GM21360 (cell line): ENCODE measurements around the gene TAF4.

ENCODE experiments used
- ATAC-seq: cut with Tn5 transposase; IDR thresholded peaks from one replicate; pipeline ENCODE4 v1.9.1; 2021; ENCODE audit warnings: mild to moderate bottlenecking, moderate library complexity; ENCODE audit not compliant: unreplicated experiment

Gene TAF4

DNA sequence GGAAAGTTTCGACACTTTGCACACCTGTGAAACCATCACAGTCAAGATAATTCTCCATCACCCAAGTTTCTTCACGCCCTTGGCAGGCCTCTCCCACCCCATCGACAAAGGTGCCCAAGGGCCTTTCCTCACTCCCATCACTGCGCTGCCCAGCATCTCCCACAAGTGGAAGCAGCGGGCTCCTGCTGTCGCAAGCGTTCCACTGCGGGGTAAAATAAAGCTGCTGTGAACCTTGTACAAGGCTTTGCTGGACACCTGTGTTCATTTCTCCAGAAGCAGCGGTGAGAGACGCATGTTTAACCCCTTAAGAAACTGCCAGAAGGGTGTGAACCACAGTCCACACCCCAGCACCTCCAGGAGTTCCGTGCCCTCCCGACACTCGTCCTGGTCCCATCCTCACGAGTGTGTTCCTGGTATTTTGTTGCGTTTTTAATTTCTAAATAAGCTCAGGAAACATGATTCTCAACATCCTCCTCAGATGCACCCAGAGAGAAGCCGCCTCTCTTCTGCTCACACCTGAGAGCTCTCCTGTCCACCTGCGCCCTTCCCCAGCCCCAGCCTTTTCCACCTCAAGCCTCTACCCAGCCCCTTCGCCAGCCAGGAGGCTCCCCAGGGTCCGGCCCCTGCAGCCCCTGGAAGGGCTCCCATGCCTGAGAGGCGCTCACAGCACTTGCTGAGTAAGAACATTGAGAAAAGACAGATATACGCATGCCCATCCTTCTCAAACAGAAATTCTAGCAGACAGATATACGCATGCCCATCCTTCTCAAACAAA, 97.5 kb downstream of the TAF4 start:
- no peak for ATAC-seq

DNA sequence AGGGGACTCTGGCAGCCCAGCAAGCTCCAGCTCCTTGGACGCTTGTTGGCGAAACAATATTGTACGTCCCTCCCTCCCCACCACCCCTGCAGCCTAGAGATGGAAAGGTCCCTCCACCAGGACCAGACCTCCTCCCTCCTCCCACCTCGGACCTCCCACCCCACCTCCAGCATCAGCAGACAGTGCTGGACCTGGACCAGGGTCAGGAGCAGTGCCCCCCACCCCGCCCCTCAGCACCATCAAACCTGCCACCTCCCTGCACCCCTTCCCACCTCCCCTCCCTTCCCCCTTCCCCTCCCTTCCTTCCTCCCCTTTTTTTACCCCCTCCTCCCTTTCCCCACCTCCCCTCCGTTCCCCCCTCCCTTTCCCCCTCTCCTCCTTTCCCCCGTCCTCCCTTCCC, 98.4 kb downstream of the TAF4 start:
- ATAC-seq = no peak

DNA sequence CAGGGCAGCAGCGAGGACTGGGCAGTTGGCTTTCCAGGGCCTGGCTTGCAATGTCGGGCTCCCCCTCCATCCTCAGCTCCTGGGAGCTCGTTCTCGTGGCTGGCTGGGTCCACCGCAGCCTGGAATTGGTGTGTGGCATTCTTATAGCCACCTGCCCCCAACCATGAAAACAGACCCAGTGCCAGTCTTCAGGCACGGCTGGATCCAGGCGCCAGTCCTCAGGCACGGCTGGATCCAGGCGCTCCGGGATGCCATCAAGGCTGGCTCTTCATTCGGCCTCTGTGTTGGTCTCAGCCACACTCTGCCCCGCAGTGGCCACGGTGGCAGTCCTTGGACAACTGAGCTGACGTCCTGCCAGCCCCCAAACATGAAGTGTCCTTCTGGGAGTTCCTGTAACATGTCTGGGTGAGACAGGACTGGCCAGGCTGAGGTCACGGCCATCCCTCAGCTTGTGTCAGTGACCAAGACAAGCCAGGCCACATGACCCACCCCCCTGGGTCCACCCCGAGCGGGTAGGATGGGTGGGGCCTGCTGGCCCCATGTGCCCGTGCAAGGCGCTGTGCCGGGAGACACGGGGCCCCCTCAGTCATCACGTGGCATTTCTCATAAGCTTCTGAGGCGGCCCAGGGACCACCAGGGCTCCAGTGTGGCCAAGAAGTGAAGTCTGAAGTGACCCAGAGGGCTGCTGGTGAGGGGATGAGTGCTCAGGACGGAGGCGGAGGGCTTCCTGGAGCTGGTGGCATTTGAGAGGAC, 99.0 kb downstream of the TAF4 start:
- ATAC-seq = no peak

DNA sequence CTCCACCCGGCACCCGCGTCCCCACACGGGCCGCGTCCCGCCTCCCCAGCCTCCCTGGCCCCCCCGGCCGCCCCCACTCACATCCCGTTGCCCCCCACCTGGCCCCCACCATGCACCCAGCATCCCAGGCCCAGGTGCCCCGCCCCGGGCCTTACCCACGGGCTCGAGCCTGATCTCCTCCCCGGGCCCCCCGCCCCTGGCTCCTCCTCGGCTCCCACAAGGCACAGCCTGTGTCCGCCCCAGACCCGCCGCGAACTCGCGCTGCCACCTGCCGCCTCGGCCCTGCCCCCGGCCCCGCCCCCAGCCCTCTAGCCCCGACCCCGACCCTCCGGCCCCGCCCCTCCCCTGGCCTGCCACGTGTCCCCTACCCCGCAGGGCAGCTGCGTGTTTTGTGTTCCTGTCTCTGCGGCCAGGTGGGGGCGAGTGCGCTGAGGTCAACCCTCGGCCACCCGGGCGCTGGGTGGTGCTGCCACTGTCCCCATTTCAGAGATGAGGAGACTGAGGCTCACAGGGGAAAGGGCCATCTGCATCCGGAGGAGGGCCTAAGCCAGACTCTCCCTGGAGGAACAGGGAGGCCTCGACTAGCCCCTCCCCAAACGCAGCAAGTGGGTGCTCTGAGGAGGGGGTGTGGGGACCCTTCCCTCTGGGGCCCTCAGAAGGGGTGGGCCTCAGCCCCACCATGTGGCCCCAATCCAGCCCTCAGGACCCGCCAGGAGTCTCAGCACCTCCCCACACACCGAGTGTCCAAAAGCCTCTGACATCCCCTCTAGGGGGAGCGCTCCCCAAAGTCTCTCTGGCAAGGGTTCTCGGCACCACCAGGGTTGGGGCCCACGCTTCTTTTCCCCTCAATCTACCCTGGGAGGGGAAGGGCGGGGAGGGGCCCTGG, 99.8 kb downstream of the TAF4 start:
- ATAC-seq = no peak

DNA sequence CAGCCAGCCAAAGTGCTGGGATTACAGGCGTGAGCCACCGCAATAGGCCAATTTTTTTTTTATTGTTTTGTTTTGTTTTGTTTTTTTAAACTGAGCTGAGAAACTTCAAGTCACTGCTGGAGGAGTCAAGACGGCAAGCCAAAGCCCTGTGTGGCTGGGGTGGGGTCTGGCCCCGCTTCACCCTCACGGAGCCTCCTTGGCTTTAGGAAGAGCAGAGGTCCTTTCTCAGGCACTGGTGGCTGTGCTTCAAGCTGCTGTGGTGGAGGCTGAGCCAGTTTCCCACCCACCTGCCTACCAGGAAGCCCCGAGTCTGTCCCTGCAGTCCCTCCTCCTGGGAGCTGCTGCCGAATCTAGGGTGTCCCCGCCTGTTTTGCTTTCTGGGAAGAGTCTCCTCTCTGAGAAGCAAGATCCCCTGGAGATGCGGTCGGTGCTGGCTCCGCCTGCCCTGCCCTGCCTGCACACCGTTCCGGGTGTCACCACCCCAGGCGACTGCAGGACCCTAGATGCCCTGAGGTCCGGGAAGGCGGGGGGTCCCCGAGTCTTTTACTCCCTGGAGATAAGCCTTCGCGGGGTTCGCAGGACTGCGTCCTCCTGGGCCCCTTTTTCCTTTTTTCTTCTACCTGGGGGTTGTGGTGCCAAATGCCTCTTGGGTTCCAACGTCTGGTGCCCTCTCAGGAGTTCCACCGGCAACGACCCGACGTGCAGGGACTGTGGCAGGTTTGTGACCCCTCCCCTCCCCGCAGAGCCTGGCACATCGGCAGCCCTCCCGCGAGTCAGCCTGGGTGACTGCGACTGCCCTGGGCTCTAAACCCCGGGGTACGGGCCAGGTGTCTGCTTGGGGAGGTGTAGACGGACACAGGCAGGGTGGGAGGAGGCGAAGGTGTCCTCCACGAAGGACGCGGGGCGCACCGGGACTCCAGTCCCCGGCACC, 100.7 kb downstream of the TAF4 start:
- ATAC-seq = no peak

DNA sequence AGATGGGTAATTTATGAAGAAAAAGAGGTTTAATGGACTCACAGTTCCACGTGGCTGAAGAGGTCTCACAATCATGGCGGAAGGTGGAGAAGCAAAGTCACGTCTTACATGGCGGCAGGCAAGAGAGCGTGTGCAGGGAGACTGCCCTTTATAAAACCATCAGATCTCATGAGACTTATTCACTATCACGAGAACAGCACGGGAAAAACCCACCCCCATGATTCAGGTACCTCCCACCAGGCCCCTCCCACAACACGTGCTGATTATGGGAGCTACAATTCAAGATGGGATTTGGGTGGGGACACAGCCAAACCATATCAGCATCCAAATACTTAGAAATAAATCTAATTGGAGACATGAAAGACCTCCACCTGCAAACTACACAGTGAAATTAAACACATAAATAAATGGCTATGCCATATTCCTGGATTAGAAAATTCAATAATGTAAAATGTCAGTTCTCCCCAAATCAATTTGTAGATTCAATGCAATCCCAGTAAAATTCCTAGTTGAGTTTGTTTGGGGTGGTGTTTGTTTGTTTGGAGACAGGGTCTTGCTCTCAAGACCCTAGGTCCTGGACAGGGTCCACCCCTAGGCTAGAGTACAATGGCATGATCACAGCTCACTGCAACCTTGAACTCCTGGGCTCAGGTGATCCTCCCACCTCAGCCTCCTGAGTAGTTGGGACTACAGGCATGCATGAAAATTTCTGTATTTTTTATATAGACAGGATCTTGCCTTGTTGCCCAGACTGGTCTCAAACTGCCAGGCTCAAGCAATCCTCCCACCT, 101.6 kb downstream of the TAF4 start:
- no peak for ATAC-seq

DNA sequence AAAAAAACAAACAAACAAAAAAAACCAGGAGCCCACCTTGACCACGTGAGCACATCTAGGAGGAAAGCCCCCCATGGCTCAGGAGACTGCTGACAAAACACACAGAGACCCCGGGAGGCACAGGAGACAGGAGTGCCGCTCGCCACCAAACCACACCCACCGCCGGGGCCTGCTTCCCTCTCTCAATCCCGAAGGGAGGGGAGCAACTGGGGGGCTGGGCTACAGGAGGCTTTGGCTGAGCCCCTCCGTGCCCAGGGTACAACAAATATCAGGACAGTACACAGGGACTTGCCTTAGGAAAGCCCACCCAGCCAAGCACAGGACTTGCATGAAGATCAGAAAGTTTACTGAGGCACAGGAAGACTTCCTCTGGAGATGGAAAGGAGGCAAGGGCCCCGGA, 102.5 kb downstream of the TAF4 start:
- no peak for ATAC-seq

DNA sequence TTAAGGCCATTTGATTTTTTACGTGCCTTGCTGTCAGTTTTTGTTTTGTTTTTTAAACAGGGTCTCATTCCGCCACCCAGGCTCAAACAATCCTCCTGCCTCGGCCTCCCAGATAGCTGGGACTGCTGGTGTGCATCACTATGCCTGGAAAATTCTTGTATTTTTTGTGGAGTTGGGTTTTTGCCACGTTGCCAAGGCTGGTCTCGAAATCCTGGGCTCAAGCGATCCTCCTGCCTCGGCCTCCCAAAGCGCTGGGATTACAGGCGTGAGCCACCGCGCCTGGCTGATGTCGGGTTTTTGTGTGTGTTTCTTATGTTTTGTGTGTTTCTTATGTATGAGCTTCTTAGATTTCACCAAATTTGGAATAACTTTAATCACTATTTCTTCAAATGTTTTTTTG, 104.8 kb downstream of the TAF4 start:
- ATAC-seq = no peak

DNA sequence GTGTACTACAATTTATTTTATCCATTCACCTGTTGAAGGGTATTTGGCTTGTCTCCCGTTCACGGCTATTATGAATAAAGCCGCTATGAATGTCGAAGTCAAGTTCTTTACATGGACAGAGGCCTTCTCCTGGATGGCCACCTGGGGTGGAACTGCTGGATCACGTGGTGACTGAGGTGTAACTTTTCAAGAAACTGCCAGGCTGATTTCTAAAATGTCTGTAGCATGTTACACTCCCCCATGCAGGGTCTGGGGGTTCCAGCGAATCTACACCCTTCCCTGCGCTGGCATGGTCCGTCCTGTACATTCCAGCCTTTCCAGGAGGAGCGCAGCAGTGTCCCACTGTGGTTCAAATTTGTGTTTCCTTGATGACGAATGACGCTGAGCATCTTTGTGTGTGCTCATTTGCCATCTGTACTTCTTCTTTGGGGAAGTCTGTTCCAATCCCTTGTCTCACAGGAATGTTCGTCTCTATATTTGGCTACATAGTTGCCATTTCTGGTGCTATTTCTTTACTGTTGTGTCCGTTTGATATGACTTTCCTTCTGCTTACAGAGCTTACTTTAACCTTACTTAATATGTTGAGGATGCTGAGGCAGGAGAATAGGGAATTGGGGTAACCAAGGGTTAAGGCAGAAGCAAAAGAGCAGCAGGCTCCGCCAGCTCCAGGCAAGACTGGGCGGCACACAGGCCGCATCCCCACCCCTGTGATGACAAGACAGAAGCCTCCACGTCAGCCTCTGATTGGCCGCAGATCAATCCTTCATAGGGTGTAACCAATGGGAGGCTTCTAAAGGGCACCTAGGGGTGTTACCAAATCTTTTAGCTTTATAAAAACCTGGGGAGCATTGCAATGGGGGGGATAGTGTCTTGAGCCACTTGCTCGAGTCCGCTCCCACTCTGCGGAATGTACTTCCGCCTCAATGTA, 106.6 kb downstream of the TAF4 start:
- ATAC-seq = no peak

DNA sequence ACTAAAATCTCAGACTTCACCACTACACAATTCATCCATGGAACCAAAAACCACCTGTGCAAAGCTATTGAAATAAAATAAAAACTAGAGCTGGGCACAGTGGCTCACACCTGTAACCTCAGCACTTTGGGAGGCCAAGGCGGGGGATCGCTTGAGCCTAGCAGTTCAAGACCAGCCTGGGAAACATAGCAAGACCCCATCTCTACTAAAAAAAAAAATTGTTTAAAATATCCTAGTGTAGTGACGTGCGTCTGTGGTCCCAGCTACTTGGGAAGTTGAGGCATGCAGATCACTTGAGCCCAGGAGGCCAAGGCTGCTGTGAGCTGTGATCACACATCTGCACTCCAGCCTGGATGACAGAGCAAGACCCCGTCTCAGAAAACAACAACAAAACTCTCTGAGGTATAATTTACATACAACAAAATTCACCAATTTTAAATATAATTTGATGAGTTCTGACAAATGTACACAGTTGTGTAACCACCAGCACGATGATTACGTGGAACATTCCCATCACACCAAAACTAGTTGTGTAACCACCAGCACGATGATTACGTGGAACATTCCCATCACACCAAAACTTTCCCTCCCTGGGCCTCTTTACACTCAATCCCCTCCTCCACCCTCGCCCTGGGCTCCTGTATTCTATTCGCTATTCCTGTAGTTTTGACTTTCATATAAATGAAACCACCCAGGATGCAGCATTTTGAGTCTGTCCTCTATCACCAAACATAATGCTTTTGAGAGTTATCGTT, 107.5 kb downstream of the TAF4 start:
- no peak for ATAC-seq

DNA sequence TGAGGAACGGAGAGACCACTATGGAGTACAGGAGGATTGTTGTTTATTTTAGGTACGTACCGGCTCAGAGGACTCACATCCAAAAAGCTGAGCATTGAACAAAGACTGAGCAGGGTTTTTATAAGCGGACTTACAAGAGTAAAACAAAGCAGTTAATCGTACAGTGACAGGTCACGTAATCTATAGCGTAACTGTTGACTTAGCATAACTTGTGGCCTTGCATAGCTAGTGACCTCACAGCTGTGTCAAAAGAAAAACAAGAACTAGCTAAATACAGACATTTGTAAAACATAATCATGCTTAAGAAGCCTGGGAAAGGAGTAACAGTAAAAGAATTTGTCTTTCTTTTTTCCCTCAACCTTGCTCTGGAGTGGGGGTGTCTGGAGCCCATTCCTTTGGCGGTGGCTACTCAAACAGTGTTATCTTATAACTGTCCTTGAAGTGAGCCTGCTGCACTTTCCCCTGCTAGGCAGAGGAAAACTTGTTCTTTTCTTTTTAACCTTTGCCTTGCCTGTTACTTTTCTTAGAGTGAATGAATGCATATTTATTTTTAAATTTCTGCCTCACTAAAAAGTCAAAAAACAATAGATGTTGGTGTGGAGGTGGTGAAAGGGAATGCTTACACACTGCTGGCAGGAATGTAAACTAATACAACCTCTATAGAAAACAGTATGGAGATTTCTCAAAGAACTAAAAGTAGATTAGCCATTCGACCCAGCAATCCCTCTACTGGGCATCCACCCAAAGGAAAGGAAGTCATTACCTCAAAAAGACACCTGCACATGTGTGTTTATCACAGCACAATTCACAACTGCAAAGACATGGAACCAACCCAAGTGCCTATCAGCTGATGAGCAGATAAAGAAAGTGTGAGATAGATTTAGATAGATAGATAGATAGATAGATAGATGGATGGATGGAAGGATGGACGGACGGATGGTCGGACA, 109.0 kb downstream of the TAF4 start:
- ATAC-seq = no peak

DNA sequence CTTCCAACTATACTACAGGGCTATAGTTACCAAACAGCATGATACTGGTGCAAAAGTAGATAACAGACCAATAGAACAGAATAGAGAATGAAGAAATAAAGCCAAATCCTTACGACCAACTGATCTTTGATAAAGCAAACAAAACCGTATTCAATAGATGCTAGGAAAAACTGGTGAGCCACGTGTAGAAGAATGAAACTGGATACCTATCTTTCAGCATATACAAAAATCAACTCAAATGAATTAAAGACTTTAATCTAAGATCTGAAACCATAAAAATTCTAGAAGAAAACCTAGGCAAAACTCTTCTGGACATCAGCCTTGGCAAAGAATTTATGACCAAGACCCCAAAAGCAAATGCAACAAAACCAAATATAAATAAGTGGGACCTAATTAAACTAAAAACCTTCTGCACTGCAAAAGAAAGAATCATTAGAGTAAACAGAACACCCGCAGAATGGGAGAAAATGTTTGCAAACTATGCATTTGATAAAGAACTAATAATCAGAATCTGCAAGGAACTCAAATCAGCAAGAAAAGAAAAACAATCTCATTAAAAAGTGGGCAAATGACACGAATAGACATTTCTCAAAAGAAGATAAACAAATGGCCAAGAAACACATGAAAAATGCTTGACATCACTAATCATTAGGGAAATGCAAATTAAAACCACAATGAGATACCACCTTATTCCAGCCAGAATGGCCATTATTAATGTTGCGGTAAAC, 109.8 kb downstream of the TAF4 start:
- no peak for ATAC-seq

DNA sequence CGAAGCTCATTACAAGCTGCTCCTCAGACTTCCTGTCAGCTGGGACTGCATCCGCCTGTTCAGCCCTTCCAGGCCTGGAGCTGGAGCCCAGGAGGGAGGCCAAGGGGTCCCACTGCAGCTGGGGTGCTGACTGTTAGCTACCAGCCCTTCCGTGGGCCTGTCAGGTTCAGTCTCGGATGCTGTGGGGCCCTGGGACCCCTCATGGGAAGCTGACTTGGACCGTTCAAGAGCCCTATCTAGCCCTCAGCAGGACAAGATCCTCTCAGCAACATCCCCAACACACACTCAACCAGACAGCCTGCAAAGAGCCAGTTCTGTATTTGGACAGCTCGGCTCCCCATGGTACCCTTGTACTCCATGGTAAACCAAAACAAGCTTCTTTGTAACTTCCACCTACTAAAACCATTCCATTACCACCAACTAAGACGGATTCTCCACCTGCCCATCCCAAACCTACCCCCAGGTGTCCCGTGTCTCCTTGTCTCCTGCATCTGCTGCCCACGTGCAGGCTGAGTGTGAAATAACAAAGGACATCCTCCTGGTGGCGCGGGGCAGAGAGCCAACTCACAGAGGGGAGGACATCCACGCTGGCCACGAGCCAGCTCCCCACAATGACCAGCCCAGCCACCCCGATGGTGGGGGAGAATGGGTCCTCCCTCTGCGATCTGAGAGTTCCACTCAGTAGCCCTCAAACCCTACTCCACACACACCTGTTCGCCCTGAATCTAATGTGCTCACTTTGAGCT, 111.2 kb downstream of the TAF4 start:
- ATAC-seq = no peak

DNA sequence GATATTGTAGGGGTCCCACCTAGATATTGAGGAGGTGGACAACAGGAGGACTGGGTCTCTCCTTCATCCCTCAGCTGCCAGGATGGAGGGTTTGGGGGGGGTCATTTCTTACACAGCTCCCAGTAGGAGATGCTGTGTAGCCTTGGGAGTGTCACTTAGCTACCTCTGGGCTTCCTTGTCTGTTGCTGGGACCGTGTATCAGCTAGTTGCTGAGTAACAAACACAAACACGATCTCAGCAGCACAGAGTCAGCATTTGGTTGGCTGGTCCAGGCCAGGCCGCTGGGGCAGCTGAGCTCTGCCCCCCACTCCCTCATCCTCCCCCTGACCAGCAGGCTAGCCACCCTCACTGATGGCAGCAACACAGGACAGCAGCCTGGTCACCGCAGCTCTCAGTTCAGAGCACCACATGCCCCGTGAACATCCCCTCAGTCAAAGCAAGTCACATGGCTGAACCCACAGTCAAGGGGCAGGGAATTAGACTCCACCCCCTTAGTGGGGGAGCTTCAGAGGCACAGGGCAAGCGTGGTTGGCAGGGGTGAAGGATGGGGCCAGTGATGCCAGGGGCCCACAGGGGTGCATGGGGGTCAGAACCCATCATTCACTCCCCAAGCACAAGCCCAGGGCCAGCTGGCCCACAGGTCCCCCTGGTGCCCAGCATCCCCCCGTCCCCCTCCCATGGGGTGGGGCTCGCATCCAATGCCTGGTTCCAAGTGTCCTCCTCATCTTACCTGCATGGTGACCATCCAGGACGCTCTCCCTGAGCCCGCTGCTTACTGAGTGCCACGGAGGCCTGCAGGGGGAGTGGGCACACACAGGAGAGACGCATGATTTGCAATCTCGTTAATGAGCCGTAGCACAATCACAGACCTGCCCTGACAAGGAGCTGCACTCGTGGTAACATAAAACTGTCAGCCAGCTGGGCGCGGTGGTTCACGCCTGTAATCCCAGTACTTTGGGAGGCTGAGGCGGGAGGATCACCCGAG, 112.4 kb downstream of the TAF4 start:
- no peak for ATAC-seq
